ENCODE results near the gene SGTB.

- TF ChIP-seq CTCF (IDR thresholded peaks at IDR 0.05), result no peak
- no peak for TF ChIP-seq POLR2A (IDR thresholded peaks at IDR 0.05)
Measured at GRCh38 chr5:65728218-65728617, 6.3 kb upstream of the SGTB start.
